ENCODE data around the gene RAP1GAP.

DNA sequence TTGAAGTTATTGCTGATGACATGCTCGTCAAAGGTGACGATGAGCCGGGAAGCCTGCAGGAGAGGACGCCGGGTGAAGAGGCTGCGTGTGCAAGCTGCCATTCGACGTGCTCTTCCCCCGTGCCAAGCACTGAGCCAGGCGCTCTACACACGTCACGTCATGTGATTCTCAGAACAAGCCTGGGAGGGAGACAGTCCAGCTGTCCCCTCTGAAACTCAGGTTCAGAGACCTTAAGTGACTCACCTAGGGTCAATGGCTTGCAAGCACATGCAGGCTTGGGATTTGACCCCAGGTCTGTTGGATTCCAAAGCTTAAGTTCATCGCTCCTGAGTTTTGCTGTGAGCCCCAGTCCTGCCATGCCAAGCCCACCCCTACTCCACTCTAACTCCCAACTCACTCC lies 57.1 kb downstream of the RAP1GAP start:
- TF ChIP-seq, protein P1, sequence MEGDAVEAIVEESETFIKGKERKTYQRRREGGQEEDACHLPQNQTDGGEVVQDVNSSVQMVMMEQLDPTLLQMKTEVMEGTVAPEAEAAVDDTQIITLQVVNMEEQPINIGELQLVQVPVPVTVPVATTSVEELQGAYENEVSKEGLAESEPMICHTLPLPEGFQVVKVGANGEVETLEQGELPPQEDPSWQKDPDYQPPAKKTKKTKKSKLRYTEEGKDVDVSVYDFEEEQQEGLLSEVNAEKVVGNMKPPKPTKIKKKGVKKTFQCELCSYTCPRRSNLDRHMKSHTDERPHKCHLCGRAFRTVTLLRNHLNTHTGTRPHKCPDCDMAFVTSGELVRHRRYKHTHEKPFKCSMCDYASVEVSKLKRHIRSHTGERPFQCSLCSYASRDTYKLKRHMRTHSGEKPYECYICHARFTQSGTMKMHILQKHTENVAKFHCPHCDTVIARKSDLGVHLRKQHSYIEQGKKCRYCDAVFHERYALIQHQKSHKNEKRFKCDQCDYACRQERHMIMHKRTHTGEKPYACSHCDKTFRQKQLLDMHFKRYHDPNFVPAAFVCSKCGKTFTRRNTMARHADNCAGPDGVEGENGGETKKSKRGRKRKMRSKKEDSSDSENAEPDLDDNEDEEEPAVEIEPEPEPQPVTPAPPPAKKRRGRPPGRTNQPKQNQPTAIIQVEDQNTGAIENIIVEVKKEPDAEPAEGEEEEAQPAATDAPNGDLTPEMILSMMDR (IDR thresholded peaks at IDR 0.05; ENCODE audit: low read length): no peak
- no peak for TF ChIP-seq EZH2 (IDR thresholded peaks at IDR 0.05; ENCODE audit: borderline replicate concordance, low read length)
